Natural killer cell (primary cell): ENCODE measurements around the gene NPAS3. TPM values are rescaled to one million over a fixed set of nuclear protein-coding genes. Genes with fewer than 3 reads are reported as not detected.

Experiments
- ATAC-seq, 3 donors: fragments of 150-1000 bp in 2 of 3; fragments of 200-7000 bp in 1 of 3; cut with Tn5 transposase; 1 replicate in 1 of 3; 2 replicates in 2 of 3; pipeline ENCODE4 v1.10.0; 2021; ENCODE audit warnings: mild to moderate bottlenecking in 2 of 3, moderate library complexity in 2 of 3
- DNase-seq, 2 donors: peaks; one replicate each; pipeline versions ENCODE4 v3.0.0 to v3.0.0-alpha.2; 2013 to 2021; ENCODE audit warnings: mixed read lengths in 1 of 2
- H3K27ac ChIP-seq: one replicate; pipeline ENCODE4 v1.5.1; 2013; ENCODE audit warnings: mild to moderate bottlenecking, low read length
- H3K27me3 ChIP-seq: one replicate; pipeline ENCODE4 v1.6.1; 2013; ENCODE audit warnings: low read length; ENCODE audit not compliant: control insufficient read depth, insufficient read depth
- H3K36me3 ChIP-seq: one replicate; pipeline ENCODE4 v1.6.1; 2013; ENCODE audit warnings: low read length; ENCODE audit not compliant: control insufficient read depth, insufficient read depth
- H3K4me1 ChIP-seq: one replicate; pipeline ENCODE4 v1.6.1; 2013; ENCODE audit warnings: low read length; ENCODE audit not compliant: control insufficient read depth, insufficient read depth
- H3K4me3 ChIP-seq: one replicate; pipeline ENCODE4 v1.5.1; 2013; ENCODE audit warnings: low read length
- H3K9me3 ChIP-seq: one replicate; pipeline ENCODE4 v1.6.1; 2013; ENCODE audit warnings: low read length; ENCODE audit not compliant: control insufficient read depth, insufficient read depth
- H3K27ac Mint-ChIP-seq, 2 donors: one replicate each; pipeline ENCODE4 v1.8.0; 2022; ENCODE audit warnings: mild to moderate bottlenecking in 2 of 2, mixed read lengths in 2 of 2, moderate library complexity in 1 of 2
- H3K27me3 Mint-ChIP-seq, 2 donors: one replicate each; pipeline ENCODE4 v1.8.0; 2022; ENCODE audit warnings: low read depth in 2 of 2, mixed read lengths in 2 of 2
- H3K36me3 Mint-ChIP-seq: one replicate; pipeline ENCODE4 v1.8.0; 2022; ENCODE audit warnings: mixed read lengths
- H3K4me1 Mint-ChIP-seq, 2 donors: one replicate each; pipeline ENCODE4 v1.8.0; 2022; ENCODE audit warnings: mixed read lengths in 2 of 2
- H3K4me3 Mint-ChIP-seq: one replicate; pipeline ENCODE4 v1.8.0; 2022; ENCODE audit warnings: mild to moderate bottlenecking, moderate library complexity, mixed read lengths
- H3K9me3 Mint-ChIP-seq, 2 donors: one replicate each; pipeline ENCODE4 v1.8.0; 2022; ENCODE audit warnings: mixed read lengths in 2 of 2
- WGBS: methylation state at CpG from one replicate; pipeline ENCODE4 v1.1.7; 2013; ENCODE audit warnings: missing lambda C conversion rate; ENCODE audit not compliant: insufficient coverage; 5-methylcytosine and 5-hydroxymethylcytosine counted together
- intact Hi-C: fragments of 100-400 bp; cut with micrococcal nuclease; formaldehyde crosslinking; loops from one replicate; pipeline ENCODE4 v1.14.2; 2022
- total RNA-seq, 4 donors: library from RNA; stranded (reverse); fragments of 120-200 nt in 1 of 4; gene quantifications; one replicate each; pipeline versions ENCODE4 v1.2.3 to v1.2.4, GENCODE V29; 2013 to 2022
- TF ChIP-seq, protein P1 (sequence below): fragments of 200-600 bp; IDR thresholded peaks from one replicate; pipeline ENCODE4 v1.8.0; 2022; ENCODE audit warnings: antibody characterized with exemption

NPAS3 gene
- total RNA-seq, 3 donors from 2014 or later (not counting 1 experiment from before 2014, with no cell fraction given): not detected

DNA sequence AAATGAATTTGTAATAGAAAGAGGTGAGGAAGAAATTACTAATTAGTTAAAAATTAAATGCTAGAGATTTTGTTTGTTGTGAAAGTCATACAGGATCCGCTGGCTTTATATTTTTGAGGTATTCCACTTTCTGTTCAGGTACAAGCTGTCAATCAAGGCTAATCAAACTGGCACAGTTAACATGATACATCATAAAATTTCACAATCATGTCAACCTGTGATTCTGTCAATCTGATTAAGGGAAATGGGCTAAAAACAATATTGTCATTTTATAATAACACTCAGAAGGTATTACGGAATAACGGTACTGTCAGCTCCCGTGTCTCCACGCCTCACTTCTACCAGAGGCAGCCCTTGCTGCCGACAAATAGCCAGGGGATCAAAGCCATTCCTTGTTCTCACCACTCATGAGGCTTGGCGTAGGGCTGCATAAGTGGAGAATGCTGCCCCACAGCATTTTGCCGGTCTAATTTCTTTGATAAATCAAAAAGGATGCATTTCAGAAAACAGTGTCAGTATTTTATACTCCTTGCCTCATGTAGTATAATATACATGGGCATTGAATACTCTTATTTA, 352.9 kb downstream of the NPAS3 start:
- Histone ChIP-seq H3K4me1 (no peaks in the 10 kb centered on the region), H3K27me3 (no peaks in the 10 kb centered on the region), H3K27ac (no peak overlapping the region), H3K36me3 (no peaks in the 10 kb centered on the region), H3K4me3 (no peak overlapping the region), H3K9me3 (no peaks in the 10 kb centered on the region)
- Mint-ChIP-seq H3K4me1 (no peaks in the 10 kb centered on the region), H3K36me3 (no peaks in the 10 kb centered on the region), H3K27ac (no peak overlapping the region), H3K27me3 (no peaks in the 10 kb centered on the region), H3K9me3 (peaks cover 5 to 12% of the 10 kb centered on the region in 2 donors), H3K4me3 (no peak overlapping the region)
- intact Hi-C loops: no loop called here
- no peak for ATAC-seq
- TF ChIP-seq, protein P1, sequence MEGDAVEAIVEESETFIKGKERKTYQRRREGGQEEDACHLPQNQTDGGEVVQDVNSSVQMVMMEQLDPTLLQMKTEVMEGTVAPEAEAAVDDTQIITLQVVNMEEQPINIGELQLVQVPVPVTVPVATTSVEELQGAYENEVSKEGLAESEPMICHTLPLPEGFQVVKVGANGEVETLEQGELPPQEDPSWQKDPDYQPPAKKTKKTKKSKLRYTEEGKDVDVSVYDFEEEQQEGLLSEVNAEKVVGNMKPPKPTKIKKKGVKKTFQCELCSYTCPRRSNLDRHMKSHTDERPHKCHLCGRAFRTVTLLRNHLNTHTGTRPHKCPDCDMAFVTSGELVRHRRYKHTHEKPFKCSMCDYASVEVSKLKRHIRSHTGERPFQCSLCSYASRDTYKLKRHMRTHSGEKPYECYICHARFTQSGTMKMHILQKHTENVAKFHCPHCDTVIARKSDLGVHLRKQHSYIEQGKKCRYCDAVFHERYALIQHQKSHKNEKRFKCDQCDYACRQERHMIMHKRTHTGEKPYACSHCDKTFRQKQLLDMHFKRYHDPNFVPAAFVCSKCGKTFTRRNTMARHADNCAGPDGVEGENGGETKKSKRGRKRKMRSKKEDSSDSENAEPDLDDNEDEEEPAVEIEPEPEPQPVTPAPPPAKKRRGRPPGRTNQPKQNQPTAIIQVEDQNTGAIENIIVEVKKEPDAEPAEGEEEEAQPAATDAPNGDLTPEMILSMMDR: no peak
- no peak for DNase-seq
- WGBS: 88% methylated on average over 7 of the region's 8 CpGs

DNA sequence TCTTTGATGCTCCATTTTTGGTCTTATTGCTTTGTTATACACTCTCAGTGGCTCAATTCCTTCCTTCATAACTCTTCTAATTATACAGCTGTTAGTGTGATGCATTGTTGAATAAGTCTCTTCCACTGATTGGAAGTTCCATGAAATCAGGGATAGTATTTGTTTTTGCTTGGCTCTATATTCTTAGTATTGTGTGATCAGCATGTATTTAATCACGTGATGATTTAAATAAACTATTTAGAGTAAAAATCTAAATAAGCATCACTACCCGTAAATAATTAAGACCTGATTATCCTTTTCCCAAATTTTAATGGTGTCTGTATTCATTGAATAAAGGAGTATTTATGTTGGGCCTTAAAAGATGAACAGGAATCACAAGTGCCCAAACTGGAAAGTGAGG, 355.7 kb downstream of the NPAS3 start:
- Histone ChIP-seq H3K36me3 (no peaks in the 10 kb centered on the region), H3K9me3 (no peaks in the 10 kb centered on the region), H3K27ac (no peak overlapping the region), H3K27me3 (no peaks in the 10 kb centered on the region), H3K4me1 (no peaks in the 10 kb centered on the region), H3K4me3 (no peak overlapping the region)
- intact Hi-C loops: no loop called here
- TF ChIP-seq, protein P1: no peak
- peaks cover 3 to 12% of the 10 kb centered on the region in 2 donors for H3K9me3 Mint-ChIP-seq
- no peaks in the 10 kb centered on the region for H3K4me1 Mint-ChIP-seq
- no peak for DNase-seq
- no peaks in the 10 kb centered on the region for H3K27me3 Mint-ChIP-seq
- H3K4me3 Mint-ChIP-seq: no peak overlapping the region
- no CpG with 5 or more reads among the region's 2 CpGs for WGBS
- no peak for ATAC-seq
- no peak overlapping the region for H3K27ac Mint-ChIP-seq
- H3K36me3 Mint-ChIP-seq: no peaks in the 10 kb centered on the region

DNA sequence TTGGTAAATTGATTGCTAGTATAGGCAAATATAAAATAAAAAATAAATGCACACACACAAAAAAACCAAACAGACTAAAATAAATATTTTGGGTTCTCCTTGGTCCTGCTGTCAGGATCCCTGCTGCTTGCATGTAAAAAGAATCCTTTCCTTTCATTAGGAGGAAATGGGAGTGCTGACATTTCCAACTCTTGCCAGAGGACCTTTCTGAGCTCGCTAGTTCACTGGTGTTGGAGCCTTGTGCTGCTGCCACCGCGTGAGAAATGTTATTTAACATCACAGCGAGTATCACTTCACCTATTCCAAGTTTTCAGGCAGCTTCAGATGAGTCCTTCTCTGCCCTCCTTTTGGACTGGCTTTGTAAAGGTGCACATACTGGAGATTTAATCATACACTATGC, 358.9 kb downstream of the NPAS3 start:
- intact Hi-C loops: no loop called here
- H3K27me3 Mint-ChIP-seq: no peaks in the 10 kb centered on the region
- no peaks in the 10 kb centered on the region for H3K27me3 ChIP-seq
- no peak overlapping the region for H3K4me3 Mint-ChIP-seq
- no peaks in the 10 kb centered on the region for H3K4me1 ChIP-seq
- H3K9me3 Mint-ChIP-seq: peaks cover 8 to 16% of the 10 kb centered on the region in 2 donors
- TF ChIP-seq, protein P1: no peak
- H3K36me3 Mint-ChIP-seq: no peaks in the 10 kb centered on the region
- ATAC-seq: no peak
- no peak overlapping the region for H3K27ac Mint-ChIP-seq
- no peak overlapping the region for H3K4me3 ChIP-seq
- 86% methylated on average over 4 of the region's 4 CpGs for WGBS
- H3K4me1 Mint-ChIP-seq: no peaks in the 10 kb centered on the region
- no peaks in the 10 kb centered on the region for H3K9me3 ChIP-seq
- DNase-seq: no peak
- no peaks in the 10 kb centered on the region for H3K36me3 ChIP-seq
- H3K27ac ChIP-seq: no peak overlapping the region

DNA sequence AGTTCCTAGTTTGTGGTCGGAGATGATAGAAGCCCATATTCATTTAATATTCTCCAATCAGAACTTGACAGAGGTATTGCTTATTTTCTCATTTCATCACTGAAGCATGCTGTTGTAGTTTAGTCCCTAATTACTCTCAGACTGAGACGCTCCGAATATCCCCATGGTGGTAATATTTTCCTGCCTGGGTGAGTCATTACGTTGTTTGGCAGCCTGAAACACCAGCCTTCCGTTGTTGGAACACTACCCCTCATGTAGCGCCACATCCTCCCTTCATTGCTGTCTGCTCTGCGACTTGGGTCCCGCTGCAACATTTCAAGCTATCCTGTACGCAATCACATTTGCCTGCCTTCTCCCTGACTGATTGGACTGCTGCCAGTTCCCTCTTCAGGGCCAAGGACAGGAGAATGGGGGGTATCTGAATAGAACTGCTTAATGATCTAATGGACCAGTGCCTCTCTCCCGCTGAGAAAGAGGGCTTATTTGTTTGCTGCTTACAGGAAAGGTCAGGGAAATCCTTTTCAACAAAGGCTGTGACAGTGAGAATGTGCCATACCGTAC, 369.1 kb downstream of the NPAS3 start:
- no peaks in the 10 kb centered on the region for H3K4me1 ChIP-seq
- Mint-ChIP-seq H3K4me1 (no peaks in the 10 kb centered on the region), H3K9me3 (peaks cover 0 to 2% of the 10 kb centered on the region in 2 donors), H3K27ac (no peak overlapping the region), H3K4me3 (no peak overlapping the region), H3K27me3 (no peaks in the 10 kb centered on the region), H3K36me3 (no peaks in the 10 kb centered on the region)
- H3K27me3 ChIP-seq: no peaks in the 10 kb centered on the region
- H3K27ac ChIP-seq: no peak overlapping the region
- H3K9me3 ChIP-seq: no peaks in the 10 kb centered on the region
- intact Hi-C loops: no loop called here
- ATAC-seq (no peak), DNase-seq (no peak)
- WGBS: 92% methylated on average over 11 of the region's 11 CpGs
- TF ChIP-seq, protein P1: no peak
- H3K36me3 ChIP-seq: no peaks in the 10 kb centered on the region
- H3K4me3 ChIP-seq: no peak overlapping the region
